Activated naive CD8-positive, alpha-beta T cell treated with anti-CD3 and anti-CD28 coated beads, Interleukin-2, amount 50 U/mL, for 24 hours (primary cell): ENCODE data around the gene EEF1B2.
"Not testable (repeated sequence)": the region's sequence is repeated elsewhere in the genome, so short reads cannot be mapped to it uniquely, and the experiment has no call there.

Experiments used
- ATAC-seq: fragments of 150-1000 bp; cut with Tn5 transposase; one replicate; pipeline ENCODE4 v1.10.0; 2021
- DNase-seq: peaks from one replicate; pipeline ENCODE4 v3.0.0; 2021
- H3K27ac Mint-ChIP-seq: one replicate; pipeline ENCODE4 v1.8.0; 2021; ENCODE audit warnings: mild to moderate bottlenecking, mixed read lengths
- H3K27me3 Mint-ChIP-seq: one replicate; pipeline ENCODE4 v1.8.0; 2021; ENCODE audit warnings: mixed read lengths
- H3K36me3 Mint-ChIP-seq: one replicate; pipeline ENCODE4 v1.8.0; 2021; ENCODE audit warnings: low read depth, mixed read lengths
- H3K4me1 Mint-ChIP-seq: one replicate; pipeline ENCODE4 v1.8.0; 2021; ENCODE audit warnings: mixed read lengths
- H3K4me3 Mint-ChIP-seq: one replicate; pipeline ENCODE4 v1.8.0; 2021; ENCODE audit warnings: mild to moderate bottlenecking, moderate library complexity, mixed read lengths
- H3K9me3 Mint-ChIP-seq: one replicate; pipeline ENCODE4 v1.8.0; 2021; ENCODE audit warnings: mixed read lengths

The EEF1B2 gene

DNA sequence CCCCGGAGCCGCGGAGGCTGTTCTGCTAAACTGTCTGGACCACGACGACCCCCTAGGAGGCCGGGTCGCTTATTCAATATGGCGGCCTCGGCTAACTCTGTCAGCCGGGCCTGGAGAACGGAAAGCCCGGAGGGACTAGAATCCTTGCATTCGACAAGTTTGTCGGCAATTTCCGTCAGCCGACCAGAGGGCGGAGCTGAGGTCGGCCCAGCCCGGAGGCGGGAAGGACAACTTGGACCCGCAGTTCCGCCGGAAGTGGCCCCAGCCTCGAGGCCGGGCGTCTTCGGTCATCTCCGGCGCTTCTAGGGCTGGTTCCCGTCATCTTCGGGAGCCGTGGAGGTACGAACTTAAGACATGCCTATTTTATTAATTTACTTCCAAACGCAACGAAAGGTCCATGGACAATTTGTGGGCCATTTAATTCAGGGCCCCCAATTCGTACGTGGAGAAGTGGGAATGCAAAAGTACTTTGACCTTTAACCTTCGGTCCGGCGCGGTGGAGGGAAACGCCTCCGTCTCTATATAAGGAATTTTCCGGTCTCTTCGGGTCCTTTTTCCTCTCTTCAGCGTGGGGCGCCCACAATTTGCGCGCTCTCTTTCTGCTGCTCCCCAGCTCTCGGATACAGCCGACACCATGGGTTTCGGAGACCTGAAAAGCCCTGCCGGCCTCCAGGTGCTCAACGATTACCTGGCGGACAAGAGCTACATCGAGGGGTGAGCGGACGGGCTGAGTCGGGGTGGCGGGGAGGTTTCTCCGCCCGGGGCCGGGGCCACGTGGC is at the start of gene EEF1B2, which contains the start of gene NDUFS1:
TSS of gene EEF1B2 (plus strand) at position 550 of the 779 bp plus-strand sequence. CDS start at position 635, 85 bp downstream.
TSS of gene NDUFS1 (minus strand) at position 99 of the 779 bp plus-strand sequence. CDS start 5,766 bp downstream, outside the sequence.
- peak; percentile 92 for ATAC-seq
- Mint-ChIP-seq H3K9me3 (no peaks in the 10 kb centered on the region), H3K27me3 (no peaks in the 10 kb centered on the region), H3K27ac (peak within 1 kb of the TSS; percentile 87), H3K4me3 (peak within 1 kb of the TSS; percentile 88), H3K4me1 (peaks cover 57% of the 10 kb centered on the region), H3K36me3 (peaks cover 57% of the 10 kb centered on the region)
- peak; percentile 96 for DNase-seq

DNA sequence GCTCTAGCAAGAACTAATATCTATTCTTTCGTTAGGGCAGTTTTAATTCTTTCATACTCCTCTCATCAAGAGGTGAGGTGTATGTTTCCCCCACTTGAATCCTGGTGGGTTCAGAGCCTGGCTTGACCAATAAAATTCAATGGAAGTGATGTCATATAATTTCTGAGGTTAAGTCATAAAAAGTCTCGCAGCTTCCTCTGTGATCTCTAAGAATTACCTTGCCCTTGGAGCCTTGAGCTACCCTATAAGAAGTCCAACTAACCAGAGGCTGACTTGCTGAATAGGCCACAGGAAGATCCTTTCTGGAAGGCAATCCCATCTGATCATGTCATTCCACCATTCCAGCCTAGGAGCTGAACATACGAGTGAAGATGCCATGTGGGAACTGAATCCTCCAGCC is 47.6 kb upstream of the EEF1B2 start:
- H3K9me3 Mint-ChIP-seq: no peaks in the 10 kb centered on the region
- H3K4me3 Mint-ChIP-seq: no peak overlapping the region
- no peak overlapping the region for H3K27ac Mint-ChIP-seq
- peaks cover 6% of the 10 kb centered on the region for H3K36me3 Mint-ChIP-seq
- H3K27me3 Mint-ChIP-seq: peaks cover 2% of the 10 kb centered on the region
- H3K4me1 Mint-ChIP-seq: no peaks in the 10 kb centered on the region
- ATAC-seq (no peak), DNase-seq (no peak)

DNA sequence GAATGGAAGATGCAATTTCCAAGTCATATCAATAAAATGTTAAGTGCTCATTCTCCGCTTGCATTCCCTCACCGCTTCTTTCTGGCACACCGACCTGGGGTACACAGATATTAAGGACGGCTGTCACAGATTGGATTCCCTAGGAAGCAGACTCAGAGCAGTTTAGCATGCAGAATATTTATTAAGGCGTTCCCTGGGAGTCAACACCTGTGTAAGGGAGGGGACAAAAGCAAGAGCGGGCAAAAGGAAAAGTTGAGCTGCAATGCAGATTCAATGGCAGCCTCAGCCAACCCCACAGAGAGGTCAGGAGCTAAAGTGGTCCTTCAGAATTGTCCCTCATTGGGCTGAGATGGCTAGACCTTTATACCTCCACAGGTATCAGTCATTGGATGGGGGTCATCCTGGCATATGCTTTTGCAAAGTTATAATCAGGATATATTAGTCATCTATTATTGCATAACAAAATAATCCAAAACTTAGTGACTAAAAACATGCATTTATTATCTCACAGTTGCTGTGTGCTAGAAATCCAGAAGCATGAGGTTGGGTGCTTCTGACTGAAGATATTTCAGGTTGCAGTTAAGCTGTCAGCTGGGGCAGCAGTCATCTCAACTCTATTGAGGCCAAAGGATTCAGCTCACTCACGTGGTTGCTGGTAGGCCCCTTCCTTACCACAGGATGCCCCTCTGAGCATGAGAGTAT is 46.7 kb upstream of the EEF1B2 start:
- ATAC-seq: no peak
- no peak overlapping the region for H3K27ac Mint-ChIP-seq
- peaks cover 2% of the 10 kb centered on the region for H3K27me3 Mint-ChIP-seq
- H3K4me1 Mint-ChIP-seq: no peaks in the 10 kb centered on the region
- no peak for DNase-seq
- H3K36me3 Mint-ChIP-seq: peaks cover 6% of the 10 kb centered on the region
- H3K4me3 Mint-ChIP-seq: no peak overlapping the region
- no peaks in the 10 kb centered on the region for H3K9me3 Mint-ChIP-seq

DNA sequence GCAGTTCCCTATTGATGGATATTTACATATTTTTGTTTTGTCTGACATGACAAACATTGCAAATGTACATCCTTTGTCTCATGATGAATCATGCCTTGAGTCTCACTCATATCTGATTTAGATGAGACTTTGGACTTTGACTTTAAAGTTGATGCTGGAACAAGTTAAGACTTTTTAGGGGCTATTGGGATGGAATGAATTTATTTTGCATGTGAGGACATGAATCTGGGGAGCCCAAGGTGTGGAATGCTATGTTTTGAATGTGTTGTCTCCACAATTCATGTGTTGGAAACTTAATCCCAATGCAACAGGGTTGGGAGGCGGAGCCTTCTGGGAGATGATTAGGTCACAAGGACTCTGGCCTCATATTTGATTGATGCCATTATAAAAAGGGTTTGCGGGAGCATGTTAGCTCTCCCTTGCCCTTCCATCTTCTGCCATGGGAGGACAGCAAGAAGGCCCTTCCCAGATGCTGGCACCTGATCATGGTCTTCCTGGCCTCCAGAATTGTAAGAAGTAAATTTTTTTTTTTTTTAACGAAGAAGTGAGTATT is 44.6 kb upstream of the EEF1B2 start:
- Mint-ChIP-seq H3K4me3 (no peak overlapping the region), H3K9me3 (peaks cover 3% of the 10 kb centered on the region), H3K36me3 (peaks cover 16% of the 10 kb centered on the region), H3K27me3 (no peaks in the 10 kb centered on the region), H3K4me1 (no peaks in the 10 kb centered on the region), H3K27ac (no peak overlapping the region)
- DNase-seq (no peak), ATAC-seq (no peak)

DNA sequence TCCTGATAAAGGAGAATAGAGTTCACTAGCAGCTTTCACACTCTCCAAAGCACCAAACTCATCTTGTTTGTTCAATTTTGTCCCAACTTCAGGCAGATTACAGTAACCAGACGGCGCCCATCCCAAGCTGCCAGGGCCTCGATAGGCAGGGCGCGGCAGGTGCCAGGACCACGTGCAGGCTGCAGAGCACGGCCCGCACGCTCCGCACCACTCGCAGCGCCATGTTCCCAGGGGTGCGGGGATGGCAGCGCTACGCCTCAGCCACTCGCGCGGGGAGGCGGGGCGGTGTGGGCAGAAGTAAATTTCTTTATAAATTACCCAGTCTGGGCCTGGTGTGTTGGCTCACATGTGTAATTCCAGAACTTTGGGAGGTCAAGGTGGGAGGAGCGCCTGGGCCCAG is 43.4 kb upstream of the EEF1B2 start:
- Mint-ChIP-seq H3K4me3 (no peak overlapping the region), H3K36me3 (peaks cover 27% of the 10 kb centered on the region), H3K9me3 (peaks cover 14% of the 10 kb centered on the region), H3K4me1 (no peaks in the 10 kb centered on the region), H3K27ac (no peak overlapping the region), H3K27me3 (no peaks in the 10 kb centered on the region)
- ATAC-seq (no peak), DNase-seq (no peak)

DNA sequence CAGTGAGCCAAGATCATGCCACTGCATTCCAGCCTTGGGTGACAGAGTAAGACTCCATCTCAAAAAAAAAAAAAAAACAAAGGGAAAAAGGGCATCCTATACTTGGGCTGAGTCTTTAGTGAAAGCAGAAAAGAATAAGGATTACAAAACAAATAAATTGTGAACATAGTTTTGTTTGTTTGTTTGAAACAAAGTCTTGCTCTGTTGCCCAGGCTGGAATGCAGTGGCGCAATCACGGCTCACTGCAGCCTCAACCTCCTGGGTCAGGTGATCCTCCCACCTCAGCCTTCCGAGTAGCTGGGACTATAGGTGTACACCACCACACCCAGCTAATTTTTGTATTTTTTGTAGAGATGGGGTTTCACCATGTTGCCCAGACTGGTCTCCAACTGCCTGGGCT is 37.1 kb upstream of the EEF1B2 start:
- not testable (repeated sequence) for ATAC-seq, H3K4me1 Mint-ChIP-seq, H3K27ac Mint-ChIP-seq, DNase-seq, H3K27me3 Mint-ChIP-seq, H3K4me3 Mint-ChIP-seq
- H3K36me3 Mint-ChIP-seq: peaks cover 54% of the 10 kb centered on the region
- peaks cover 20% of the 10 kb centered on the region for H3K9me3 Mint-ChIP-seq

DNA sequence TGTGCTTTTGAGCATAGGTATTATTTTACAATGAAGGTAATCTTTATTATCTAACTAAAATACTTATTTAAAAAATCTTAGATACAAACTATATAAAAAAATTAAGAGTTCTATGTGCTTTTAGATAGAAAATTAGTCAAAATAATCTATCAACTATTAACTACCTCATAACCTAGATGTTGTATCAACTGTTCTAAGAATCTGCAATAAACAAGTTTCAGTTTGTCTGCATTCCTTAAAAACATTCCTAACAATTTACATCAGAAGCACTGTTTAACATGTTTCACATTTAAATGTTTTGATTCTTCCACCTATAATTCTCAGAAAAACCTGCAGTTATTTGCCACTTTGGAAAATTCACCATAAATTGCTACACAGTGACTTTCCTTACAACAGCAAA is 33.8 kb upstream of the EEF1B2 start:
- Mint-ChIP-seq H3K4me3 (no peak overlapping the region), H3K9me3 (peaks cover 10% of the 10 kb centered on the region), H3K36me3 (peaks cover 49% of the 10 kb centered on the region), H3K4me1 (no peaks in the 10 kb centered on the region), H3K27ac (no peak overlapping the region), H3K27me3 (no peaks in the 10 kb centered on the region)
- no peak for DNase-seq
- no peak for ATAC-seq

DNA sequence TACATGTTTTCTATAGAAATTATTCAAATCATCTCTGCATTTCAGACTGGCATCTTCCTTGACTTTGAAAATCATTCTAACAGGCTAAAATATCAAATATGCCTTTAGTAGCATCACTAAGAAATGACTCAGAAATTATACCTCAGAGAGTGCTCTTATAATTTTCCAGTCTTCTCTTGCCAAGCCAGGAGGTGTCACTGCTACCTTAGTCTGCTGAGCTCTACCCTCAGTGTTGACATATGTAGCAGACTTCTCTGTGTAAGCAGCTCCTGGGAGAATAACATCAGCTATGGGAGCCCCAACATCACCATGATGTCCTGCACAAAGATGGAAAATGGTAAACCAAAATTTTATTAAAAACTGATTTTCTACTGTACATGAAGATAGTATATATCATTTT is 32.0 kb upstream of the EEF1B2 start:
- peaks cover 40% of the 10 kb centered on the region for H3K36me3 Mint-ChIP-seq
- H3K4me1 Mint-ChIP-seq: no peaks in the 10 kb centered on the region
- no peak overlapping the region for H3K27ac Mint-ChIP-seq
- H3K4me3 Mint-ChIP-seq: no peak overlapping the region
- DNase-seq (no peak), ATAC-seq (peak; percentile 43)
- H3K9me3 Mint-ChIP-seq: no peaks in the 10 kb centered on the region
- no peaks in the 10 kb centered on the region for H3K27me3 Mint-ChIP-seq

DNA sequence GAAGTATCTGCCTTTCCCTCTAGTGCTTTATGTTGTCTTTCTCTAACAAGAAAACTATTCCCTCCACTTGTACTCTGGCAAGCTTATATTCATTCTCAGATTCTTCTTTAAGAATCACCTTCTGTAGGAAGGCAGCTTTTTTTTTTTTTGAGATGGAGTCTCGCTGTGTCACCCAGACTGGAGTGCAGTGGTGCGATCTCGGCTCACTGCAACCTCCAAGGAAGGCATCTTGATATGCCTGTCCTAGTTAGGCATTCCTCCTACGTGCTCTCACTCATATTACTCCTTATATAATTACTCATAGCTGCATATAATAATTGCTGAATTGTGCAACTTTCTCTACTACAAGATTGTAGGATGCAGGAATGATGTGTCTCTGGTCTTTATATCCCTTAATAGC is 16.2 kb upstream of the EEF1B2 start:
- Mint-ChIP-seq H3K36me3 (peaks cover 44% of the 10 kb centered on the region), H3K9me3 (no peaks in the 10 kb centered on the region), H3K4me3 (no peak overlapping the region), H3K27ac (no peak overlapping the region), H3K27me3 (no peaks in the 10 kb centered on the region), H3K4me1 (no peaks in the 10 kb centered on the region)
- DNase-seq (no peak), ATAC-seq (no peak)

DNA sequence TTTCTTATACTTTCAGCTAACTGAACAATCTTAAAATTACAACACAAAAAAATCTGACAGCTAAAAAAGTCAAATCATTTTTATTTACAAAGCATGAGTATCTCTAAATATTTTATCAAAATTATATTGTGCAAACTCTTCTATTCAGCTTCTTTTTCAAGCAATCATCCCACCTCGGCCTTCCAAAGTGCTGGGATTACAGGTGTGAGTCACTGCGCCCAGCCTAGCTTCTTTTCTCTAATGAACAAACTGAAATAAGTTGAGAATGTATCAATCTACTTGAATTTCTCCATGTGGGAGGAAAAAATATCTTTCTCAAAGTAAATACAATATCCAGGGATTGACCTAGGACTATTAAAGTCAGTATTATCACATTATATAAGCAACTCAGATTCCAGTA is 15.3 kb upstream of the EEF1B2 start:
- H3K4me1 Mint-ChIP-seq: no peaks in the 10 kb centered on the region
- no peaks in the 10 kb centered on the region for H3K27me3 Mint-ChIP-seq
- H3K27ac Mint-ChIP-seq: no peak overlapping the region
- H3K36me3 Mint-ChIP-seq: peaks cover 48% of the 10 kb centered on the region
- no peak for DNase-seq
- no peak overlapping the region for H3K4me3 Mint-ChIP-seq
- no peak for ATAC-seq
- H3K9me3 Mint-ChIP-seq: no peaks in the 10 kb centered on the region

DNA sequence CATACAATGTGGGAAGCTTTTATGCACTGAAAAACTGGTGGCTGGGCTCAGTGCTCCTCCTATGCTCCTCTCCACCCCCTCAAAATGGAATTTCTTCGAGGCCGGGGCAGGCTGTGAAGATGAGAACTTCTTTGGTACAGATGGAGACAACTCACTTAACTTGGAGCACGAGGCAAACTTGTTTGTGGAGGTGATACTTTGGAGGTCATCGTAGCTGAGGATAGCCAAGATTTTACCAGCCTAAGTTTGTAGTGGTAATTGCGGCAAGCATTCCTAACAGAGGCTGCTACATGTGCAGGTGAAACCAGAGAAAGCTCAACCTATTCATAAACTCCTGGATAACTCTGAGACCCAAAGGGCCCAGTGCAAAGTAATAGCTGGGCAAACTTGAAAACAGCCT is 14.0 kb upstream of the EEF1B2 start:
- Mint-ChIP-seq H3K4me3 (no peak overlapping the region), H3K27ac (no peak overlapping the region), H3K4me1 (no peaks in the 10 kb centered on the region), H3K36me3 (peaks cover 46% of the 10 kb centered on the region), H3K9me3 (no peaks in the 10 kb centered on the region), H3K27me3 (no peaks in the 10 kb centered on the region)
- ATAC-seq (no peak), DNase-seq (no peak)

DNA sequence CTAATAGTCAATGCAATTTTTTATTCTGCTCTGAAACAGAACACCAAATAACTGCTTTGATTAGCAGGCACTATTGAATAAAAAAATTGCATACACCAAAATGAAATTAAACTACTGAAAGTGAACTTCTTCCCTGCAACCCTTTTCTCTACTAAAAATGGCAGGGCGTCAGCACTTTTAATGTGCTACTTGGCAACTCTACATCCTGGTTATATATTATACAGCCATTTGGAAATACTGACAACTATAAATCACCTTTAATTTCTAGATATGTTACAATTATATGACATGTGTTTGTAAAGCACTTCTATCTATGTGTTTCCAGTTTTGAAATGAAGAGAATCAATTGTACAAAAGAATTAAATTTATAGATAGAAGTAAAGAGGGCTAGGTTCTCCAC is 10.4 kb upstream of the EEF1B2 start:
- ATAC-seq (no peak), DNase-seq (no peak)
- Mint-ChIP-seq H3K4me3 (no peak overlapping the region), H3K27ac (no peak overlapping the region), H3K27me3 (no peaks in the 10 kb centered on the region), H3K4me1 (peaks cover 3% of the 10 kb centered on the region), H3K9me3 (no peaks in the 10 kb centered on the region), H3K36me3 (peaks cover 37% of the 10 kb centered on the region)

DNA sequence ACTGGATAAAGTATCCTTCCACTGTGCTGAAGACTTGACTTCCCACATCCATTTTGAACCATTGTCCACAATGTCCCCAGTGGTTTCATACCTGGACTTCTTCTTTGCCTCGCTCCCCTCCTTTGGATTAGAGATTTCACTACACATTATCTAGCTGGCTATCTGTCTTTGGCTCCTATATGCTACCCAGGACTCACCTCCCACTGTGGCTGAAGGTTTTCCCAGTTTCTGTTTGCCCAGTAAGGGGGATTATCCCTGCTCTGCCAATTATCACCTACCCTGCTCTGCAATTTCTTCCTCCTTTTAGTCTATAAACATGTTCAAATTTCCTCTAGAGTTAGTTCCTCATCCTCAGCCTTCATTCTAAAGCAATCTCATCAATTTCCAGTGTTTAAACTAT is 9.5 kb upstream of the EEF1B2 start:
- Mint-ChIP-seq H3K27ac (no peak overlapping the region), H3K27me3 (no peaks in the 10 kb centered on the region), H3K36me3 (peaks cover 33% of the 10 kb centered on the region), H3K4me3 (no peak overlapping the region), H3K4me1 (peaks cover 3% of the 10 kb centered on the region), H3K9me3 (no peaks in the 10 kb centered on the region)
- no peak for ATAC-seq
- DNase-seq: no peak

DNA sequence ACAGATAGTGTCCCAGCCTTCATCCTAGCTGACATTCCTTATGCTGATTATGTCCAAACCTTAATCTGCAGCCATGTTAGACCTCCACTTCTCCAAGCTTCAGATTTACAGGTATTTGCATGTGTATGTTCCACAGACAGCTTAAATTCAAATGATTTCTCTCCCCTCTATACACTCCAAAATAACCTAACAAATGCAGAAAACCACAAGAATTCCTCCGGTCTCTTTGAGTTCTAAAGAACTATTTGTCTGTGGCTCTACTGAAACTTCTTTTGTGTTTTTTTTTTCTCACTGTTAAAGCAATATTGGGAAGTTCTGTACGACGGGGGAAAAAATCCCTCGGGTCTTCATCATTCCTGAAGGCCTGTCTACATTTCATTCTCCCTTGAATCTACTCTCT is 9.1 kb upstream of the EEF1B2 start:
- H3K4me1 Mint-ChIP-seq: peaks cover 3% of the 10 kb centered on the region
- DNase-seq: no peak
- peaks cover 31% of the 10 kb centered on the region for H3K36me3 Mint-ChIP-seq
- H3K4me3 Mint-ChIP-seq: no peak overlapping the region
- no peak overlapping the region for H3K27ac Mint-ChIP-seq
- no peaks in the 10 kb centered on the region for H3K27me3 Mint-ChIP-seq
- ATAC-seq: no peak
- H3K9me3 Mint-ChIP-seq: no peaks in the 10 kb centered on the region

DNA sequence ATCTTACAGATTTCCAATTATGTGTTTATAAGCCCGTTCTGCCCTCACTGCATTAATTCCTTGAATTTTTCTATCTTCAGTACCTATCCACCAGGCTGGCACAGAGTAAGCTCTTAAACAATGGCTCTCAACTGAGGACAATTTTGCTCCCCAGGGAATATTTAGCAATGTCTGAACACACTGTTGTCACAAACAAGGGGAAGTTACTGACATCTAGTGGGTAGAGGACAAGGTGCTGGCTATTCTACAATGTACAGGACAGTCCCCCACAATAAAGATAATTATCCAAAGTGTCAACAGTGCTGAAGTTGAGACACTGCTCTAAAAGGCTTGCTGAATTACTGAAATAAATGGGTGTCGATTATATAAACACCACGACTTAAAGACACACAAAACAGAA is 5.5 kb upstream of the EEF1B2 start:
- ATAC-seq (no peak), DNase-seq (no peak)
- Mint-ChIP-seq H3K36me3 (peaks cover 26% of the 10 kb centered on the region), H3K9me3 (no peaks in the 10 kb centered on the region), H3K4me3 (no peak overlapping the region), H3K27me3 (no peaks in the 10 kb centered on the region), H3K4me1 (peaks cover 24% of the 10 kb centered on the region), H3K27ac (no peak overlapping the region)
